GM18520 (cell line): ENCODE results near the gene RCVRN.

Experiments used
- ATAC-seq: cut with Tn5 transposase; IDR thresholded peaks from one replicate; pipeline ENCODE4 v1.9.1; 2021; ENCODE audit not compliant: unreplicated experiment

RCVRN gene

GRCh38 chr17:9899280-9900043 lies 5.6 kb downstream of the RCVRN start:
- ATAC-seq, result no peak

- no peak for ATAC-seq
Observed at GRCh38 chr17:9898812-9899211, 6.3 kb downstream of the RCVRN start.

- ATAC-seq, result no peak
Observed at GRCh38 chr17:9897372-9897968, 7.6 kb downstream of the RCVRN start.

- ATAC-seq, result no peak
Observed at GRCh38 chr17:9895923-9896322, 9.1 kb downstream of the RCVRN start.

- ATAC-seq, result no peak
Observed at GRCh38 chr17:9894231-9894630, 10.8 kb downstream of the RCVRN start.

GRCh38 chr17:9893411-9894012 lies 11.6 kb downstream of the RCVRN start:
- ATAC-seq, result no peak

GRCh38 chr17:9890124-9890523 lies 14.9 kb downstream of the RCVRN start:
- no peak for ATAC-seq

- ATAC-seq, result no peak
Observed at GRCh38 chr17:9887508-9887907, 17.6 kb downstream of the RCVRN start.

GRCh38 chr17:9886141-9886930 lies 18.7 kb downstream of the RCVRN start:
- no peak for ATAC-seq

- ATAC-seq, result no peak
Observed at GRCh38 chr17:9883451-9883850, 21.6 kb downstream of the RCVRN start.

- ATAC-seq, result no peak
Observed at GRCh38 chr17:9880582-9880999, 24.5 kb downstream of the RCVRN start.

- ATAC-seq, result no peak
Observed at GRCh38 chr17:9878786-9879525, 26.1 kb downstream of the RCVRN start.

GRCh38 chr17:9878356-9878755 lies 26.7 kb downstream of the RCVRN start:
- ATAC-seq, result no peak

GRCh38 chr17:9875441-9875840 lies 29.6 kb downstream of the RCVRN start:
- no peak for ATAC-seq

- no peak for ATAC-seq
Observed at GRCh38 chr17:9874722-9875121, 30.3 kb downstream of the RCVRN start.

- ATAC-seq, result no peak
Observed at GRCh38 chr17:9872852-9873251, 32.2 kb downstream of the RCVRN start.

- no peak for ATAC-seq
Observed at GRCh38 chr17:9868552-9868951, 36.5 kb downstream of the RCVRN start.

- no peak for ATAC-seq
Observed at GRCh38 chr17:9865586-9865985, 39.5 kb downstream of the RCVRN start.

GRCh38 chr17:9862949-9863348 lies 42.1 kb downstream of the RCVRN start:
- no peak for ATAC-seq

GRCh38 chr17:9862220-9862619 lies 42.9 kb downstream of the RCVRN start:
- no peak for ATAC-seq

GRCh38 chr17:9860851-9861250 lies 44.2 kb downstream of the RCVRN start:
- no peak for ATAC-seq
